Keratinocyte (primary cell): Measurements from ENCODE around the gene ACTL7B. TPM values are rescaled to one million over a fixed set of nuclear protein-coding genes. Genes with fewer than 3 reads are reported as not detected.

Experiments
- DNase-seq: peaks from one replicate; pipeline ENCODE4 v3.0.0-alpha.2; 2011; ENCODE audit warnings: low read depth, missing footprints, low spot score
- FAIRE-seq: peaks from 2 replicates; lab custom pipeline; 2011; peaks lifted over from hg19 to GRCh38; lab: Jason Lieb, UNC
- H2AFZ ChIP-seq: 2 replicates; pipeline ENCODE4 v1.6.0; 2012; ENCODE audit warnings: low read length, control low read depth, inconsistent platforms; ENCODE audit not compliant: control insufficient read depth
- H3K27ac ChIP-seq: 2 replicates; pipeline ENCODE4 v1.5.1; 2011; ENCODE audit warnings: low read length; ENCODE audit not compliant: control insufficient read depth, insufficient read depth
- H3K27me3 ChIP-seq: 3 replicates; pipeline ENCODE4 v1.6.0; 2011; ENCODE audit warnings: low read length; ENCODE audit not compliant: control insufficient read depth, insufficient read depth; ENCODE audit errors: extremely low read depth
- H3K36me3 ChIP-seq, 2 experiments: 2 replicates in 1 of 2; 3 replicates in 1 of 2; pipeline ENCODE4 v1.5.1; 2011; ENCODE audit warnings: low read length in 2 of 2, mild to moderate bottlenecking in 1 of 2; ENCODE audit not compliant: control insufficient read depth in 2 of 2, insufficient read depth in 2 of 2; ENCODE audit errors: extremely low read depth in 1 of 2
- H3K4me1 ChIP-seq: 3 replicates; pipeline ENCODE4 v1.5.1; 2011; ENCODE audit warnings: low read length; ENCODE audit not compliant: control insufficient read depth, insufficient read depth; ENCODE audit errors: extremely low read depth
- H3K4me2 ChIP-seq: 3 replicates; pipeline ENCODE4 v1.6.0; 2011; ENCODE audit warnings: low read depth, low read length; ENCODE audit not compliant: control insufficient read depth, insufficient read depth; ENCODE audit errors: extremely low read depth
- H3K4me3 ChIP-seq, 3 experiments: fragments of 200-600 bp in 1 of 3; sonication (generic) in 1 of 3; 2 replicates in 2 of 3; 3 replicates in 1 of 3; pipeline ENCODE4 v1.5.1; 2011 to 2016; ENCODE audit warnings: low read length in 3 of 3, mild to moderate bottlenecking in 3 of 3, control low read depth in 2 of 3, inconsistent platforms in 1 of 3, low read depth in 1 of 3, mixed read lengths in 1 of 3, mixed run types in 1 of 3, moderate library complexity in 1 of 3; ENCODE audit not compliant: control insufficient read depth in 2 of 3, insufficient read depth in 2 of 3; ENCODE audit errors: extremely low read depth in 1 of 3
- H3K79me2 ChIP-seq: 2 replicates; pipeline ENCODE4 v1.6.0; 2012; ENCODE audit warnings: low read length; ENCODE audit not compliant: control insufficient read depth, insufficient read depth
- H3K9ac ChIP-seq: 3 replicates; pipeline ENCODE4 v1.6.0; 2011; ENCODE audit warnings: low read length; ENCODE audit not compliant: control insufficient read depth, insufficient read depth; ENCODE audit errors: extremely low read depth
- H3K9me1 ChIP-seq: 3 replicates; pipeline ENCODE4 v1.6.0; 2011; ENCODE audit warnings: low read length; ENCODE audit not compliant: control insufficient read depth, insufficient read depth; ENCODE audit errors: extremely low read depth
- H3K9me3 ChIP-seq: 2 replicates; pipeline ENCODE4 v1.5.1; 2012; ENCODE audit warnings: low read depth, low read length; ENCODE audit not compliant: control insufficient read depth
- H4K20me1 ChIP-seq: 3 replicates; pipeline ENCODE4 v1.6.0; 2011; ENCODE audit warnings: low read length; ENCODE audit not compliant: control insufficient read depth, insufficient read depth; ENCODE audit errors: extremely low read depth
- EZH2 ChIP-seq: IDR thresholded peaks from one replicate; pipeline ENCODE4 v1.6.1; 2012; ENCODE audit warnings: inconsistent platforms, mild to moderate bottlenecking, low read length, moderate library complexity
- dilution Hi-C: fragments of 300-500 bp; cut with MboI; formaldehyde crosslinking; loops from one replicate; pipeline ENCODE4 v1.7.0; 2020; ENCODE audit warnings: low sequenced_read_pairs; ENCODE audit not compliant: extremely low pct_ligation_motif_present
- polyA plus RNA-seq, 5 experiments: library from polyadenylated mRNA; depleted of rRNA in 3 of 5; stranded (reverse) in 3 of 5; stranded (forward) in 1 of 5; unstranded in 1 of 5; fragments of >200 nt; gene quantifications; 1 replicate in 1 of 5; 2 replicates in 3 of 5; 3 replicates in 1 of 5; pipeline versions ENCODE4 v1.2.1 to v1.2.3, GENCODE V29; 2011 to 2012; ENCODE audit warnings: missing spikeins in 2 of 5, low read depth in 1 of 5, low replicate concordance in 1 of 5
- TF ChIP-seq, protein P1 (sequence below), 3 experiments: IDR thresholded peaks in 1 of 3; conservative IDR thresholded peaks in 1 of 3; optimal IDR thresholded peaks in 1 of 3; 2 replicates in 2 of 3; 3 replicates in 1 of 3; pipeline versions ENCODE3 to v1.5.1; 2011; ENCODE audit warnings: low read length in 3 of 3, mild to moderate bottlenecking in 3 of 3, moderate library complexity in 2 of 3, control low read depth in 1 of 3, inconsistent platforms in 1 of 3; ENCODE audit not compliant: insufficient read depth in 2 of 3; ENCODE audit errors: extremely low read depth in 1 of 3

Gene ACTL7B
- polyA plus RNA-seq, 1 donor (not counting 4 experiments of a cell fraction or from before 2014, with no cell fraction given): not detected

DNA sequence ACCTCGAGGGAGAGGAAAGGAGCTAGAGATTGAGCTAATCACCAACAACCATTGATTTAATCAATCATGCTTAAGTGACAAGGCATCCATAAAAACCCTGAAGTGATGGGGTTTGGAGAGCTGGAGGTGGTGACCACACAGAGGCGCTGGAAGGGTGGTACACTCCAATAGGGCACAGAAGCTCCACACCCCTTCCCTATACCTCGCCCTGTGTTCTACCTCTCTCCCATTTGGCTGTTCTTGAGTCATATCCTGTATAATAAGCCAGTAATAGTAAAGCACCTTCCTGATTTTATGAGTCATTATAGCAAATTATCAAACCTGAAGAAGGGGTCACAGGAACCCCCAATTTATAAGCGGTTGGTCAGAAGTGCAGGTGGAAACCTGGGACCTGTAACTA lies 18.3 kb downstream of the ACTL7B start:
- peaks cover 46% of the 10 kb centered on the region for H3K4me1 ChIP-seq
- no peak for TF ChIP-seq EZH2
- TF ChIP-seq, protein P1, sequence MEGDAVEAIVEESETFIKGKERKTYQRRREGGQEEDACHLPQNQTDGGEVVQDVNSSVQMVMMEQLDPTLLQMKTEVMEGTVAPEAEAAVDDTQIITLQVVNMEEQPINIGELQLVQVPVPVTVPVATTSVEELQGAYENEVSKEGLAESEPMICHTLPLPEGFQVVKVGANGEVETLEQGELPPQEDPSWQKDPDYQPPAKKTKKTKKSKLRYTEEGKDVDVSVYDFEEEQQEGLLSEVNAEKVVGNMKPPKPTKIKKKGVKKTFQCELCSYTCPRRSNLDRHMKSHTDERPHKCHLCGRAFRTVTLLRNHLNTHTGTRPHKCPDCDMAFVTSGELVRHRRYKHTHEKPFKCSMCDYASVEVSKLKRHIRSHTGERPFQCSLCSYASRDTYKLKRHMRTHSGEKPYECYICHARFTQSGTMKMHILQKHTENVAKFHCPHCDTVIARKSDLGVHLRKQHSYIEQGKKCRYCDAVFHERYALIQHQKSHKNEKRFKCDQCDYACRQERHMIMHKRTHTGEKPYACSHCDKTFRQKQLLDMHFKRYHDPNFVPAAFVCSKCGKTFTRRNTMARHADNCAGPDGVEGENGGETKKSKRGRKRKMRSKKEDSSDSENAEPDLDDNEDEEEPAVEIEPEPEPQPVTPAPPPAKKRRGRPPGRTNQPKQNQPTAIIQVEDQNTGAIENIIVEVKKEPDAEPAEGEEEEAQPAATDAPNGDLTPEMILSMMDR (optimal IDR thresholded peaks at IDR 0.05 in 1 of 3, IDR thresholded peaks at IDR 0.05 in 1 of 3, conservative IDR thresholded peaks at IDR 0.05 in 1 of 3; ENCODE audit: extremely low read depth in 1 of 3, insufficient read depth in 2 of 3, low read length in 3 of 3): peak in 2 of 3 experiments; percentile 16 to 57
- H3K27me3 ChIP-seq: no peaks in the 10 kb centered on the region
- FAIRE-seq (no peak), DNase-seq (peak; percentile 87)
- H3K4me3 ChIP-seq: peak overlapping the region in 2 of 3 experiments; percentile 37 to 41
- no peaks in the 10 kb centered on the region for H4K20me1 ChIP-seq
- peak overlapping the region; percentile 93 for H3K27ac ChIP-seq
- peaks cover 2% of the 10 kb centered on the region for H3K9me3 ChIP-seq
- H3K36me3 ChIP-seq: no peaks in the 10 kb centered on the region
- peak overlapping the region; percentile 89 for H3K4me2 ChIP-seq
- no peak overlapping the region for H2AFZ ChIP-seq
- dilution Hi-C loops: no loop called here
- no peaks in the 10 kb centered on the region for H3K9me1 ChIP-seq
- no peaks in the 10 kb centered on the region for H3K79me2 ChIP-seq
- peak overlapping the region; percentile 69 for H3K9ac ChIP-seq

DNA sequence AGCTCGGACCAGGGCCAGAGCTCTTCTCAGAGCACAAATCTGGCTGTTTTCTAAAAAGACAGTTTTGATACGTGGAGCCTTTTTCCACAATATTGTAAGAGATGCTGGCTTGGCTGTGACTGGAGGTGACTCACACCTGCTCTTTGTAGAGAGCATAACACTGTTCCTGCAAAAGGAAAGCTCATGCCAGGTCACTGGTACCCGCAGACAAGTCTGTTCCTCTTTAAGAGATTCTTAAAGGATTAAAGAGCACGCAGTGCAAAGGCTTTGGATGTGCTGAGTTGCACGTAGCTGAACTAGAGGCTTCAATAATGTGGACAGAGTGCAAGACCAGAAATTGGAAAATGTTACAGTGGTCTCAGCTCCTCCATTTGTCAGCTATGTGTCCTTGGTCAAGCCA lies 19.0 kb downstream of the ACTL7B start:
- FAIRE-seq: no peak
- Histone ChIP-seq H3K27me3 (no peaks in the 10 kb centered on the region), H3K4me3 (no peak overlapping the region), H3K27ac (peak overlapping the region; percentile 93), H3K9me1 (no peaks in the 10 kb centered on the region), H3K4me1 (peaks cover 52% of the 10 kb centered on the region), H3K79me2 (no peaks in the 10 kb centered on the region), H3K9me3 (peaks cover 2% of the 10 kb centered on the region), H3K36me3 (no peaks in the 10 kb centered on the region), H2AFZ (no peak overlapping the region), H4K20me1 (no peaks in the 10 kb centered on the region), H3K4me2 (peak overlapping the region; percentile 89), H3K9ac (peak overlapping the region; percentile 69)
- no peak for TF ChIP-seq EZH2
- no peak for DNase-seq
- dilution Hi-C loops: no loop called here

DNA sequence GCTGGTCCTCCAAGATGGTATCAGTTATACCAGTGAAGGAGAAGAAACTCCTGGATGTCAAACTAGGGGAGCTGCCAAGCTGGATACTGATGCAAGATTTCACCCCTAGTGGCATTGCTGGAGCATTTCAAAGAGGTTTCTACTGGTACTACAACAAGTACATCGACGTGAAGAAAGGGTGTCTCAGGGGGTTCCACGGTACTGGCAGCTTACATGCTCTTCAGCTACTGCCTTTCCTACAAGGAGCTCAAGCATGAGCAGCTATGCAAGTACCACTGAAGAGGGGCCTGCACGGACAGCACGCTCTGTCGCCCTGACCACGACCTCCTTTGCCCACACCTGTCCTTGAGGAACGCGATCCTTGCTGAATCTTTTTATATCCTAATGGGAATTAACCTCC lies 19.5 kb downstream of the ACTL7B start:
- H3K9me1 ChIP-seq: no peaks in the 10 kb centered on the region
- H3K79me2 ChIP-seq: no peaks in the 10 kb centered on the region
- no peak overlapping the region for H2AFZ ChIP-seq
- no peaks in the 10 kb centered on the region for H4K20me1 ChIP-seq
- peaks cover 2% of the 10 kb centered on the region for H3K9me3 ChIP-seq
- H3K36me3 ChIP-seq: no peaks in the 10 kb centered on the region
- peak overlapping the region; percentile 69 for H3K9ac ChIP-seq
- no peak for TF ChIP-seq EZH2
- TF ChIP-seq, protein P1 (optimal IDR thresholded peaks at IDR 0.05 in 1 of 3, IDR thresholded peaks at IDR 0.05 in 1 of 3, conservative IDR thresholded peaks at IDR 0.05 in 1 of 3; ENCODE audit: extremely low read depth in 1 of 3, insufficient read depth in 2 of 3, low read length in 3 of 3): no peak
- dilution Hi-C loops: no loop called here
- H3K4me3 ChIP-seq: no peak overlapping the region
- peaks cover 56% of the 10 kb centered on the region for H3K4me1 ChIP-seq
- no peak for DNase-seq
- H3K27ac ChIP-seq: peak overlapping the region; percentile 93
- no peak for FAIRE-seq
- peak overlapping the region; percentile 89 for H3K4me2 ChIP-seq
- no peaks in the 10 kb centered on the region for H3K27me3 ChIP-seq
